NB4 (cell line): ENCODE data around the gene EIPR1.

Experiments used
- DNase-seq: peaks from one replicate; pipeline ENCODE4 v3.0.0; 2010; ENCODE audit warnings: low read depth
- H3K4me3 ChIP-seq: one replicate; pipeline ENCODE4 v1.5.1; 2011; ENCODE audit warnings: mild to moderate bottlenecking, low read depth, low read length, moderate library complexity
- CTCF ChIP-seq: IDR thresholded peaks from one replicate; pipeline ENCODE4 v1.5.1; 2012; ENCODE audit warnings: low read depth, low read length
- MAX ChIP-seq: IDR thresholded peaks from 2 replicates; pipeline ENCODE4 v1.6.1; 2011; ENCODE audit warnings: low read depth, low read length
- MYC ChIP-seq: IDR thresholded peaks from 2 replicates; pipeline ENCODE4 v1.6.1; 2011; ENCODE audit warnings: low read depth, low read length
- POLR2A ChIP-seq: IDR thresholded peaks from 2 replicates; pipeline ENCODE4 v1.6.1; 2011; ENCODE audit warnings: mild to moderate bottlenecking; ENCODE audit not compliant: insufficient read length; ENCODE audit errors: extremely low read depth

Gene EIPR1

GRCh38 chr2:3389193-3389592 lies 11.6 kb upstream of the EIPR1 start:
- TF ChIP-seq POLR2A (no peak), MYC (no peak), MAX (no peak), CTCF (no peak)
- H3K4me3 ChIP-seq, result no peak overlapping the region

GRCh38 chr2:3388412-3388738 lies 10.8 kb upstream of the EIPR1 start:
- no peak for DNase-seq
- TF ChIP-seq MYC (no peak), POLR2A (no peak), CTCF (no peak), MAX (no peak)
- no peak overlapping the region for H3K4me3 ChIP-seq

More at GRCh38 chr2:3389193-3389592, 11.6 kb upstream of the EIPR1 start:
- DNase-seq, result no peak

- H3K4me3 ChIP-seq, result no peak overlapping the region
- TF ChIP-seq MYC, result no peak
- TF ChIP-seq MAX, result no peak
- TF ChIP-seq CTCF, result no peak
- TF ChIP-seq POLR2A, result no peak
- DNase-seq, result no peak
These were observed 10.2 kb upstream of the EIPR1 start for GRCh38 chr2:3387644-3388411.

- H3K4me3 ChIP-seq, result no peak overlapping the region
- TF ChIP-seq MYC (no peak), MAX (no peak), CTCF (no peak), POLR2A (no peak)
- no peak for DNase-seq
These were observed 9.4 kb upstream of the EIPR1 start for GRCh38 chr2:3387011-3387410.

- no peak for TF ChIP-seq MYC
- TF ChIP-seq CTCF, result no peak
- no peak for TF ChIP-seq MAX
- TF ChIP-seq POLR2A, result no peak
- no peak for DNase-seq
- no peak overlapping the region for H3K4me3 ChIP-seq
These were observed 8.9 kb upstream of the EIPR1 start for GRCh38 chr2:3386448-3386958.
